Keratinocyte (primary cell): Measurements from ENCODE around the gene HSDL2. TPM values are rescaled to one million over a fixed set of nuclear protein-coding genes. Genes with fewer than 3 reads are reported as not detected.
"Not testable (repeated sequence)": the region's sequence is repeated elsewhere in the genome, so short reads cannot be mapped to it uniquely, and the experiment has no call there.

Source experiments
- DNase-seq: peaks from one replicate; pipeline ENCODE4 v3.0.0-alpha.2; 2011; ENCODE audit warnings: low read depth, missing footprints, low spot score
- FAIRE-seq: peaks from 2 replicates; lab custom pipeline; 2011; peaks lifted over from hg19 to GRCh38; lab: Jason Lieb, UNC
- H2AFZ ChIP-seq: 2 replicates; pipeline ENCODE4 v1.6.0; 2012; ENCODE audit warnings: low read length, control low read depth, inconsistent platforms; ENCODE audit not compliant: control insufficient read depth
- H3K27ac ChIP-seq: 2 replicates; pipeline ENCODE4 v1.5.1; 2011; ENCODE audit warnings: low read length; ENCODE audit not compliant: control insufficient read depth, insufficient read depth
- H3K27me3 ChIP-seq: 3 replicates; pipeline ENCODE4 v1.6.0; 2011; ENCODE audit warnings: low read length; ENCODE audit not compliant: control insufficient read depth, insufficient read depth; ENCODE audit errors: extremely low read depth
- H3K36me3 ChIP-seq, 2 experiments: 2 replicates in 1 of 2; 3 replicates in 1 of 2; pipeline ENCODE4 v1.5.1; 2011; ENCODE audit warnings: low read length in 2 of 2, mild to moderate bottlenecking in 1 of 2; ENCODE audit not compliant: control insufficient read depth in 2 of 2, insufficient read depth in 2 of 2; ENCODE audit errors: extremely low read depth in 1 of 2
- H3K4me1 ChIP-seq: 3 replicates; pipeline ENCODE4 v1.5.1; 2011; ENCODE audit warnings: low read length; ENCODE audit not compliant: control insufficient read depth, insufficient read depth; ENCODE audit errors: extremely low read depth
- H3K4me2 ChIP-seq: 3 replicates; pipeline ENCODE4 v1.6.0; 2011; ENCODE audit warnings: low read depth, low read length; ENCODE audit not compliant: control insufficient read depth, insufficient read depth; ENCODE audit errors: extremely low read depth
- H3K4me3 ChIP-seq, 3 experiments: fragments of 200-600 bp in 1 of 3; sonication (generic) in 1 of 3; 2 replicates in 2 of 3; 3 replicates in 1 of 3; pipeline ENCODE4 v1.5.1; 2011 to 2016; ENCODE audit warnings: low read length in 3 of 3, mild to moderate bottlenecking in 3 of 3, control low read depth in 2 of 3, inconsistent platforms in 1 of 3, low read depth in 1 of 3, mixed read lengths in 1 of 3, mixed run types in 1 of 3, moderate library complexity in 1 of 3; ENCODE audit not compliant: control insufficient read depth in 2 of 3, insufficient read depth in 2 of 3; ENCODE audit errors: extremely low read depth in 1 of 3
- H3K79me2 ChIP-seq: 2 replicates; pipeline ENCODE4 v1.6.0; 2012; ENCODE audit warnings: low read length; ENCODE audit not compliant: control insufficient read depth, insufficient read depth
- H3K9ac ChIP-seq: 3 replicates; pipeline ENCODE4 v1.6.0; 2011; ENCODE audit warnings: low read length; ENCODE audit not compliant: control insufficient read depth, insufficient read depth; ENCODE audit errors: extremely low read depth
- H3K9me1 ChIP-seq: 3 replicates; pipeline ENCODE4 v1.6.0; 2011; ENCODE audit warnings: low read length; ENCODE audit not compliant: control insufficient read depth, insufficient read depth; ENCODE audit errors: extremely low read depth
- H3K9me3 ChIP-seq: 2 replicates; pipeline ENCODE4 v1.5.1; 2012; ENCODE audit warnings: low read depth, low read length; ENCODE audit not compliant: control insufficient read depth
- H4K20me1 ChIP-seq: 3 replicates; pipeline ENCODE4 v1.6.0; 2011; ENCODE audit warnings: low read length; ENCODE audit not compliant: control insufficient read depth, insufficient read depth; ENCODE audit errors: extremely low read depth
- EZH2 ChIP-seq: IDR thresholded peaks from one replicate; pipeline ENCODE4 v1.6.1; 2012; ENCODE audit warnings: inconsistent platforms, mild to moderate bottlenecking, low read length, moderate library complexity
- dilution Hi-C: fragments of 300-500 bp; cut with MboI; formaldehyde crosslinking; loops from one replicate; pipeline ENCODE4 v1.7.0; 2020; ENCODE audit warnings: low sequenced_read_pairs; ENCODE audit not compliant: extremely low pct_ligation_motif_present
- polyA plus RNA-seq, 5 experiments: library from polyadenylated mRNA; depleted of rRNA in 3 of 5; stranded (reverse) in 3 of 5; stranded (forward) in 1 of 5; unstranded in 1 of 5; fragments of >200 nt; gene quantifications; 1 replicate in 1 of 5; 2 replicates in 3 of 5; 3 replicates in 1 of 5; pipeline versions ENCODE4 v1.2.1 to v1.2.3, GENCODE V29; 2011 to 2012; ENCODE audit warnings: missing spikeins in 2 of 5, low read depth in 1 of 5, low replicate concordance in 1 of 5
- TF ChIP-seq, protein P1 (sequence below), 3 experiments: IDR thresholded peaks in 1 of 3; conservative IDR thresholded peaks in 1 of 3; optimal IDR thresholded peaks in 1 of 3; 2 replicates in 2 of 3; 3 replicates in 1 of 3; pipeline versions ENCODE3 to v1.5.1; 2011; ENCODE audit warnings: low read length in 3 of 3, mild to moderate bottlenecking in 3 of 3, moderate library complexity in 2 of 3, control low read depth in 1 of 3, inconsistent platforms in 1 of 3; ENCODE audit not compliant: insufficient read depth in 2 of 3; ENCODE audit errors: extremely low read depth in 1 of 3

Gene HSDL2
- polyA plus RNA-seq, 1 donor (not counting 4 experiments of a cell fraction or from before 2014, with no cell fraction given) = 27.6 TPM

DNA sequence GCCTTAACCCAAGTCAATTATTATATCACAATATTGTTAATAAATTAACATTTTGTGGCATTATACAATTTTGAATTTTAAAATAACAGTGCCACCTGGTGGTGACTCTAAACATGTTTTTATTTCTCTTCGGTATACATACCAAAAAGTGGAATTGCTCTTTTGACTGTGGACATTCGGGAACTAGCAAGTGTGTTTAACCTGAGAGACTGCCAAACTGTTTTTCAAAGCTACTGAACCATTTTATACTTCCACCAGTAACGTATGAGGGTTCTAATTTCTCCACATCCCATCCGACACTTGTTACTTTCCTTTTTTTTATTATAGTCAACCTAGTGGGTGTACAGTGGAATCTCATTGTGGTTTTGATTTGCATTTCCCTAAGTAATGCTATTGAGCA lies 18.3 kb upstream of the HSDL2 start:
- no peak for DNase-seq
- dilution Hi-C loops = no loop called here
- H2AFZ ChIP-seq = no peak overlapping the region

DNA sequence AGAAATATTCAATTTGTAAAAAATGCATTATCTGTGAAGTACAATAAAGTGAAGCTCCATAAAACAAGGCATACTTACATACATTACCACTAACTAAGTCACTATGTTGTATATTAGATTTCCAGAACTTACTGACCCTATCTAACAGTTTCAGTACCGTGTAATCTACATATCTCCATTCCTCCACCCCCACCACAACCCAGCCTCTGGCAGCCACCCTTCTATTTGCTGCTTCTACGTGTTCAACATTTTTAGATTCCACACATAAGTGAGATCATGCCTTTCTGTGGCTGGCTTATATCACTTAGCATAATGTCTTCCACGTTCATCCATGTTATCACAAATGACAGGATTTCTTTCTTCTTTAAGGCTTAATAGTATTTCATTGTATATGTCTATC lies 15.1 kb upstream of the HSDL2 start:
- DNase-seq (no peak), FAIRE-seq (no peak)
- Histone ChIP-seq H3K36me3 (no peaks in the 10 kb centered on the region), H3K27ac (no peak overlapping the region), H3K4me2 (no peak overlapping the region), H3K4me3 (no peak overlapping the region), H4K20me1 (no peaks in the 10 kb centered on the region), H2AFZ (no peak overlapping the region), H3K9ac (no peak overlapping the region), H3K9me1 (no peaks in the 10 kb centered on the region), H3K27me3 (no peaks in the 10 kb centered on the region), H3K79me2 (no peaks in the 10 kb centered on the region), H3K4me1 (peaks cover 7% of the 10 kb centered on the region), H3K9me3 (no peaks in the 10 kb centered on the region)
- dilution Hi-C loops = no loop called here
- TF ChIP-seq, protein P1, sequence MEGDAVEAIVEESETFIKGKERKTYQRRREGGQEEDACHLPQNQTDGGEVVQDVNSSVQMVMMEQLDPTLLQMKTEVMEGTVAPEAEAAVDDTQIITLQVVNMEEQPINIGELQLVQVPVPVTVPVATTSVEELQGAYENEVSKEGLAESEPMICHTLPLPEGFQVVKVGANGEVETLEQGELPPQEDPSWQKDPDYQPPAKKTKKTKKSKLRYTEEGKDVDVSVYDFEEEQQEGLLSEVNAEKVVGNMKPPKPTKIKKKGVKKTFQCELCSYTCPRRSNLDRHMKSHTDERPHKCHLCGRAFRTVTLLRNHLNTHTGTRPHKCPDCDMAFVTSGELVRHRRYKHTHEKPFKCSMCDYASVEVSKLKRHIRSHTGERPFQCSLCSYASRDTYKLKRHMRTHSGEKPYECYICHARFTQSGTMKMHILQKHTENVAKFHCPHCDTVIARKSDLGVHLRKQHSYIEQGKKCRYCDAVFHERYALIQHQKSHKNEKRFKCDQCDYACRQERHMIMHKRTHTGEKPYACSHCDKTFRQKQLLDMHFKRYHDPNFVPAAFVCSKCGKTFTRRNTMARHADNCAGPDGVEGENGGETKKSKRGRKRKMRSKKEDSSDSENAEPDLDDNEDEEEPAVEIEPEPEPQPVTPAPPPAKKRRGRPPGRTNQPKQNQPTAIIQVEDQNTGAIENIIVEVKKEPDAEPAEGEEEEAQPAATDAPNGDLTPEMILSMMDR (optimal IDR thresholded peaks at IDR 0.05 in 1 of 3, IDR thresholded peaks at IDR 0.05 in 1 of 3, conservative IDR thresholded peaks at IDR 0.05 in 1 of 3; ENCODE audit: extremely low read depth in 1 of 3, insufficient read depth in 2 of 3, low read length in 3 of 3) = no peak

More for the DNA sequence above, 18.3 kb upstream of the HSDL2 start:
- no peak overlapping the region for H3K4me3 ChIP-seq
- no peak overlapping the region for H3K27ac ChIP-seq
- no peaks in the 10 kb centered on the region for H4K20me1 ChIP-seq
- peak overlapping the region; percentile 63 for H3K4me2 ChIP-seq
- no peaks in the 10 kb centered on the region for H3K36me3 ChIP-seq
- no peak for FAIRE-seq
- no peak overlapping the region for H3K9ac ChIP-seq
- H3K4me1 ChIP-seq = peaks cover 7% of the 10 kb centered on the region
- H3K9me3 ChIP-seq = no peaks in the 10 kb centered on the region
- H3K79me2 ChIP-seq = no peaks in the 10 kb centered on the region
- TF ChIP-seq, protein P1 (optimal IDR thresholded peaks at IDR 0.05 in 1 of 3, IDR thresholded peaks at IDR 0.05 in 1 of 3, conservative IDR thresholded peaks at IDR 0.05 in 1 of 3; ENCODE audit: extremely low read depth in 1 of 3, insufficient read depth in 2 of 3, low read length in 3 of 3) = peak in 1 of 3 experiments; percentile 22
- TF ChIP-seq EZH2 = no peak
- H3K9me1 ChIP-seq = no peaks in the 10 kb centered on the region
- H3K27me3 ChIP-seq = no peaks in the 10 kb centered on the region

DNA sequence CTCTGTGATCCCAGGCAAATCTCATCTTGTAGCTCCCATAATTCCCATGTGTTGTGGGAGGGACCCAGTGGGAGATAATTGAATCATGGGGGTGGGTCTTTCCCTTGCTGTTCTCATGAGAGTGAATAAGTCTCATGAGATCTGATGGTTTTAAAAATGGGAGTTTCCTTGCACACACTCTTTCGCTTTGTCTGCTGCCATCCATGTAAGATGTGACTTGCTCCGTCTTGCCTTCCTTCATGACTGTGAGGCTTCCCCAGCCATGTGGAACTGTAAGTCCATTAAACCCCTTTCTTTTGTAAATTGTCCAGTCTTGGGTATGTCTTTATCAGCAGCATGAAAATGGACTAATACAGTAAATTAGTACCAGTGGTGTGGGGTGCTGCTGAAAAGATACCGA lies 14.7 kb upstream of the HSDL2 start:
- H3K27me3 ChIP-seq, dilution Hi-C loops, H3K9me1 ChIP-seq, H3K36me3 ChIP-seq, H3K4me2 ChIP-seq, H2AFZ ChIP-seq, H3K9ac ChIP-seq, H3K79me2 ChIP-seq, DNase-seq, H3K4me1 ChIP-seq, H3K27ac ChIP-seq, H4K20me1 ChIP-seq, H3K9me3 ChIP-seq, H3K4me3 ChIP-seq, FAIRE-seq: not testable (repeated sequence)
